T-helper 1 cell (primary cell): ENCODE results near the gene RSAD2.
"Not testable (repeated sequence)": the region's sequence is repeated elsewhere in the genome, so short reads cannot be mapped to it uniquely, and the experiment has no call there.

Experiments
- DNase-seq, 5 donors: peaks; one replicate each; pipeline ENCODE4 v3.0.0-alpha.2; 2012 to 2020

Gene RSAD2

GRCh38 chr2:6864923-6865345 is 12.6 kb upstream of the RSAD2 start:
- peak in 2 of 5 donors; percentile 12 to 23 for DNase-seq

- peak; percentile 61 to 88 (median 74) for DNase-seq
Observed at GRCh38 chr2:6865346-6866274, 12.0 kb upstream of the RSAD2 start, which contains the start of gene CMPK2. Gene CMPK2 (minus strand): TSS chr2:6865907. CDS start chr2:6865696, 211 bp downstream.

DNA sequence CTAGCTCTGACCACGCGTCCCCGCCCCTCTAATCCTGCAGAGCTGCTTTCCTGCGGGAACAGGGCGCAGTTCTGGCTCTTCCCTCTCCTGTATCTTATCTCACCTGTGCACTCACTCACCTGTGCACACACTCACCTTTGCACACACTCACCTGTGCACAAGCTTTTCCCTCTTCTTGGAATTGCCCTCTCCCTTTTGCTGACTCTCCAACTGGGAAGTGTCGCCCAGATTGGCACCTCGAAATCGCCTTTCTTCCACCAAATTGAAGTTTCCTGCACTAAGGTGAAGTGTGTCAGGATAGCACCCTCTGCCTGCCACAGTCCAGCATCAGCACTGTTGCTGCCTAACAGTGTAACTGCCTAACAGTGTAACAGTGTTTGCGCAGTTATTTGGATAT is 11.3 kb upstream of the RSAD2 start:
- peak in 3 of 5 donors; percentile 6 to 31 (median 28) for DNase-seq

DNA sequence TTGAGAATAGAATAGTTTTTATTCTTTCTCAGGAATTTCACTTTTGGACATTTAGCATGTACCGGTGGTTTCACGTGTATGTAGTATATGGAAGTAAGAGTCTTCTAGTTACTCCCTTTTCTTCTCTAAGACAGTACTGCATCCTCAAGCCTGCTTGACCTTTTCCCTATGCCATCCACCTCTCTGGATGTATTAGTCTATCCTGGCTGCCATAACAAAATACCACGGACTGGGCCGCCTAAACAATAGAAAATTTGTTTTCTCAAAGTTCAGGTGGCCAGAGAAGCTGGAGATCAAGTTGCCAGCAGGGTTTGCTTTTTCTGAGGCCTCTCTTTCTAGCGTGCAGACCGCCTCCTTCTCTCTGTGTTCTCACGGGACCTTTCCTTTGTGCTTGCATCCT is 10.6 kb upstream of the RSAD2 start:
- DNase-seq = no peak

GRCh38 chr2:6872394-6872793 is 5.2 kb upstream of the RSAD2 start:
- no peak for DNase-seq

- DNase-seq = no peak
Observed at GRCh38 chr2:6874032-6874431, 3.5 kb upstream of the RSAD2 start.

DNA sequence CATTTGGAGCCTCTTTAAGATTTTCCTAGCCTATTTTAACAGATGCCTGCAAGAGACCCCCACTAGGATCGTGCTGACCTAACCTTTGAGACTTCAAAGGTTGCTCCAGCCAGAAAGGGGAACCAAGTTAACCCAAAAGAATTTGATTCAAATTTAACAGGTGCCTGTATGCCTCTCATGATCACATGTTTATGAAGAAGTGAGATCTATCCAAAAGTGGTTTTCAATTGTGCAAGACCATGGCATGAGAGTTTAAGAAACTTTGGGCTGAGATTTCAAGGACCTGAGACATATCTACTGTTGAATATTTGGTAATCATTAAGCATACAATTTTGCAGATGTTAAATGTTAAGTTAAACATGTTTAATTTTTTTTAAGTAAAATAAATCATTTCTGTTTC is 1.3 kb upstream of the RSAD2 start:
- DNase-seq = no peak

GRCh38 chr2:6878549-6878948 is 972 bp downstream of the RSAD2 start:
- DNase-seq = no peak

DNA sequence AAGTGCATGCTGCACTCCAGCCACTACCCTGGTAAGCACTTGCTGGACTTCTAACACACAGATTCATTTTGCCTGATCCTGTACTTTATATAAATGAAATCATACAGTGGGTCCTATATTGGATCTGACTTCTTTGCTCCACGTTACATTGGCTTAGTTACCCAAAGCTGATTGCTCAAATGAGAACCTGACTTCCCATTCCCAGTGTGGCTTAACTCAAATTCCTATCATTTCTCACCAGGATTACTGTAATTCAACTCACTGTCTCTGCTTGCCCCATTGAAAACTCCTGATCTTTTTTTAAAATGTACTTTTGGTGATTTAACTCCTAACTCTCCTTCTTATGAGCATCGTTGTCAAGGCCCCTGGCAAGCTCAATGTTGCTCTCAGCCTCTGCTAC is 1.4 kb downstream of the RSAD2 start:
- DNase-seq = no peak

GRCh38 chr2:6880200-6880733 is 2.7 kb downstream of the RSAD2 start:
- DNase-seq = peak in 1 of 5 donors; percentile 53

DNA sequence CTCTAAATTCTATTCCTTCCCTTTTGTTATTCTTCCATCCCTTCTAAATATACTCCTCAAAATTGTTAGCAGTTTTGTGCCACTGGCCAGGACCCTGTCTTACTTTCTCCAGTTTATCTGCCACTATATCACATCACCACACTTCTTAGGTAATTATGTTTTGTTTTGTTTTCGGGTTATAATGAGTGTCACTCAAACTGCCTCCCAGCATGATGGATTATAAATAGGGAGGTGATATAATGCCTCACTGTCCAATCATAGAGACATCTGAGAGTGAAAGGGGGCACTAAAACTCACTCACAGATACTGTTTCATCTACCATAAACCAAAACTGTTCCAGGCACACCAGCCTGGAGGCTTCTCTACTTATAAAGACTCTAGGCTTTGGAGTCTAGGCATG is 3.5 kb downstream of the RSAD2 start:
- DNase-seq = no peak

DNA sequence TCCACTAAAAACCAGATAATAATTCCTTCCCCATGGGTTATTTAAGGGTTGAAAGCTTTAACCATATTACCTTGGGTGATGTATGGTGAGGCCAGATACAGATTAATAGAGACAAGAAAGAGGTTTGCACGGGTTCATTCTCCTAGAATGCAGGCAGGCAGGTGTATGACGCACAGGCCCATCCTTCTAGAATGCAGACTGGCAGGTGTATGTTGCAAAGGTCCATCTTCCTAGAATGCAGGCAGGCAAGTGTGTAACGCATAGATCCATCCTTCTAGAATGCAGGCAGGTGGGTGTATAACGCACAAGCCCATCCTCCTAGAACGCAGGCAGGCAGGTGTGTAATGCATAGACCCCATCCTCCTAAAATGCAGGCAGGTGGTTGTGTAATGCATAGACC is 3.9 kb downstream of the RSAD2 start:
- no peak for DNase-seq

DNA sequence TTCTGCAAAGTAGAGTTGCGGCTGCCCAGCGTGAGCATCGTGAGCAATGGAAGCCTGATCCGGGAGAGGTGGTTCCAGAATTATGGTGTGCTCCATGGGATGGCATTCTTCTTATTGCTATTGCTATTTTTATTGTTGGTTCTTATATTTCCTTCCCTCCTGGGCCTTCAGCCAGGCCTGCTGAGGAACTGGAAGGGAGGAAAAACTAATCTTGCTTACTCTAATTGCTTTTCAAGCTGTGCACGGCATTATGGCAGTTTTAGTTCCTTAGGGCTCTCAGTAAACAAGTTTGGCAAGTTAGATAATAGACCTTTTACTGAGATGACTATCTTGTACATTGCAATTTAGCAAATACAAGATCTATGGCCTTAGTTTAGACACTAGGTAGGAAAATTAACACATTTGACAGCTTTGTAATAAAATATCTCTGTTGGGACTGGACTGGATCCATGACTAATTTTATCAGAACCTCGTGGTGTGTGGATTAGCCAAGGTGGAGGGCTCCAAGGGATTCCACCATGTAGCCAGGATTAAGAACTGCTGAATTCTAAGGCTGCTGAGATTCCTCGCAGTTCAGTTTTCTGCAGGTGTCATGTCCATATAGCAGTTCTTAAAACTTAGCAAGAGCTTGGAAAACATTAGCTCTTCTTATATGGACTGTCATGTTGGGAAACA is 6.0 kb downstream of the RSAD2 start:
- no peak for DNase-seq

- no peak for DNase-seq
Observed at GRCh38 chr2:6885551-6885950, 8.0 kb downstream of the RSAD2 start.

DNA sequence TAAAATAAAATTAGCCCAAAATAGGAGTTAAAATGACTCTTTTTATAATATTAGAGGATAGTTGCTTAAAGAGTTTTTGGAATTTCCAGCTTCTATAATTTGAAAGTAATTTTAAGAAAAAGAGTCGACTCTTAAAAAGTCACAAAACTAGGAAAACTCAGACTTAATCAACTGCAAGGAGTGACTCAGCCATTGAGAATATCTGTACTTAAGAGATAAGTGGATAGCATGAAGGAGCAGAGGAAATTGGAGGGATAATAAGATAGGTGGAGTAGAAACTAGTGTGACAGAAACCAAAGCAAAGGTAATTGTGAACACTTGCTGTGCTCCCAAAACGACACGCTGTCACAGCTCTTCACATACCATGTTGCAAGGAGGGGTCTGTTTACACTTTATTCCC is 8.4 kb downstream of the RSAD2 start:
- DNase-seq = no peak

DNA sequence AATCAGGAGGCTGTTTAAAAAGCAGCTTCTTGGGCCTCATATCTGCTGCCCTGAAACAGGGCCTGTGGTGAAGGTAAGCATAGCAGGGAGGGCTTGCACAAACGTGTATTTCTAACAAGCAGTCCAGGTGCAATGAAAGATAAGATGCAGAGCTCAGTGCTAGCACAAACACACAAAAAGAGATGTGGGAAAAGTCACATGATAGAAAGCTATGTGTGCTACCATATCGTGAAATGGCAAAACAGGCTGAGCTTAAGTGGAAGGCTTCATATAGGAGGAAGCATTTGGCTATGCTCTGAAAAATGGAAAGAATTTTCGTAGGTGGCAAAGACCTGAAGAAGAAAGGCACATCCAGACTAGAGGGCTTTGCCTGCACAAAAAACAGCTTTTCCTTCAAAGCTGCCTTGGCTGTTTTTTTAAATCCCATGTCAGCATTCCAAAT is 10.2 kb downstream of the RSAD2 start:
- DNase-seq = no peak

GRCh38 chr2:6888724-6889123 is 11.1 kb downstream of the RSAD2 start:
- no peak for DNase-seq

DNA sequence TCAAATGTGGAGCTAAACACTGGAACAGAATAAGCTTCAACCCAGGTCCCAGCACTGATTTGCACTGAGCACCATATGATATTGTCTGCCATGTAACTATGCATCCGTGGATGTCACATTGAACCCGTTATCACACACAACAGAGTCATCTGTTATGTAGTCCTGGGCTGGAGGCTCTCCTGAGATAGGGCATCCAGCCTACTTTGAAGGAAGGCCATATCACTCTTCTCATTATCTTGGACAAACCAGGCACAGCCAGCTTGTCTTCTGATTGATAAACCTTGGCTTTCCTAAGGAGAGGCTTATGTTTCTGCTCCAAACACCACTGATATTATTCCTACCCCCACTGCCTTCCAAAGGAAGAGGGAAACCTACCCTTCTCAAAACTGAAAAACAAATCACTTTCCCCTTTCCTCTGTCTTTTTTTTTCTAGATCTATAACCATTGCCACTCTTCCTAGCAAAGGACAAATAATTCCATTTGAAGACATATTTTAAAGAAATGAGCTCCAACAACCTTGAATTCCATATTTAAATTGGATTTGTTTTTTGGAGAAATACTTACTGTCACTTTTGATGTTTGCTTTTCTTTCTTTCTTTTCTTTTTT is 16.4 kb downstream of the RSAD2 start:
- no peak for DNase-seq

GRCh38 chr2:6896930-6897759 is 19.6 kb downstream of the RSAD2 start:
- peak in 1 of 5 donors; percentile 34 for DNase-seq

DNA sequence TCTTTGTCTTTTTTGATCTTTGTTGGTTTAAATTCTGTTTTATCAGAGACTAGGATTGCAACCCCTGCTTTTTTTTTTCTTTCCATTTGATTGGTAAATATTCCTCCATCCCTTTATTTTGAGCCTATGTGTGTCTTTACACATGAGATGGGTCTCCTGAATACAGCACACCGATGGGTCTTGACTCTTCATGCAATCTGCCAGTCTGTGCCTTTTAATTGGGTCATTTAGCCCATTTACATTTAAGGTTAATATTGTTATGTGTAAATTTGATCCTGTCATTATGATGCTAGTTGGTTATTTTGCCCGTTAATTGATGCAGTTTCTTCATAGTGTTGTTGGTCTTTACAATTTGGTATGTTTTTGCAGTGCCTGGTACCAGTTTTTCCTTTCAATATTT is 25.0 kb downstream of the RSAD2 start:
- not testable (repeated sequence) for DNase-seq

- no peak for DNase-seq
Observed at GRCh38 chr2:6905668-6906067, 28.1 kb downstream of the RSAD2 start.

DNA sequence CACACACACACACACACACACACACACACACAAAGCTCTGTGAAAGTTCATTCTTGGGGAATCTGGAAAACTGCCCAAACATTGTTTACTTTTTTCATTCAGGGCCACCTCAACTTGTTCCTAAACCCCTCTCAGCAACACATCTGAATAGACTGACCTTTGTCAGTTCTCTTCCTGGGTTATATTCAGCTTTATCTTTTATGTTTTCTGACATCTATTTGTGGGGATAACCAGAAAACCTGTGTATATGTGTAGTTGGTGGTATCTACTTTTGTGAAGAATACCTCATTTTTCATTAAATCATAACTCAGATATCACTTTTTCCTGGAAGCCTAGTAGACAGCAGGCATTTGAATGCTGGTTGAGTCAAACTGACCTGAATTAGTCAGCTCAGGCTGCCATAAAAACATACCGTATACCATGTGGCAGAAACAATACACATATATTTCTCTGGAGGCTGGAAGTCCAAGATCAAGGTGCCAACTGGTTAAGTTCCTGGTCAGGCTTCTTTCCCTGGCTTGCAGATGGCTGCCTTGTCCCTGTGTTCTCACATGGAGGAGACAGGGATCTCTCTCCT is 28.7 kb downstream of the RSAD2 start:
- DNase-seq = peak in 1 of 5 donors; percentile 65
